Stimulated activated CD4-positive, alpha-beta T cell treated with anti-CD3 and anti-CD28 coated beads, Interleukin-15, amount 100 ng/mL, for 24 hours (primary cell): Measurements from ENCODE around the gene LRP5.

Experiments
- DNase-seq: peaks from one replicate; pipeline ENCODE4 v3.0.0-alpha.2; 2020

Gene LRP5

DNA sequence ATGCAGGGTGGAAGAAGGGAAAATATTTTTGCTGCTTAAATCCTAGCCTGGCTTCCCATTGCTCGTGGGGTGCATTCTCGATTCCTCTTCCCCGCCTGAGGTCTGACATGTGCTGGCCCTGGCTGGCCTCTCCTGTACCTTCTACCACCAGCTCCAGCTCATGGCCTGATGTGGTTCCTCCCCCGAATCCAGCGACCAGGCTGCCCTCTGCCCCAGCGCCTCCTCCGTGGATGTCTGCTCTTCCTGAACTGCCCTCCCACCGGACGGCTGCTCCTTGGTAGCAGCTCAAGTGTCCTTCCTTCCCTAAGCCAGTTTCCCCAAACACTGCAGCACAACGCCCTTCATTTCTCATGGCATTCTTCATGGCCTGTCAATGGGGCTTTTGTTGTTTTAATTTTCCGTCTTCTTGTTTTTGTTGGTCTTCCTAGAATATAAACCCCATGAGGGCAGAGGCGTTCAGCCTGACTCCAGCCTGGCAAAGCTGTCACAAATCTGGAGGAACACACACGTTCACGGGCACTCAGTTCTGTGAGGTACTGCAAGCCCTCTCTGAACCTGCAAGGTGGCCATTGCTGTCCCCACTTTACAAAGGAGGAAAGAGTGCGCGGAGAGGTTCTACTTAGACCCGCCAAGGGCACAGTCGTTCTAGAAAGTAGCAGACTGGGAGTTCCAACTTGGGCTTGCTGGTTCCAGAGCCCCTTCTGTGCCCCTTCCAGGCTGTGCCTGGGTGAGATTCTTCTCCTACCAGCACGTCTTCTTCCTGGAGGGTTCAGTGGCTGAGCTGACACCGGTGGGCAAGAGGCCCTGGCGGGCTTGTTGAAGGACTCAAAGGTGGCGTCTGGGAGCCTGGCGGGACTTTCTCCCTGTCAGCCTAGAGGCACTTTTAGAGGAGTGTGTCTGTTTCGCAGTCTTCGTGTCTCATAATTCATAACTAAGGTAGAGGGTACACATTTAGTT is 953 bp upstream of the LRP5 start:
- DNase-seq, result no peak

GRCh38 chr11:68312780-68313573 is 586 bp downstream of the LRP5 start:
- peak; percentile 54 for DNase-seq

- peak; percentile 21 for DNase-seq
Observed at GRCh38 chr11:68313574-68314202, 1.3 kb downstream of the LRP5 start.

DNA sequence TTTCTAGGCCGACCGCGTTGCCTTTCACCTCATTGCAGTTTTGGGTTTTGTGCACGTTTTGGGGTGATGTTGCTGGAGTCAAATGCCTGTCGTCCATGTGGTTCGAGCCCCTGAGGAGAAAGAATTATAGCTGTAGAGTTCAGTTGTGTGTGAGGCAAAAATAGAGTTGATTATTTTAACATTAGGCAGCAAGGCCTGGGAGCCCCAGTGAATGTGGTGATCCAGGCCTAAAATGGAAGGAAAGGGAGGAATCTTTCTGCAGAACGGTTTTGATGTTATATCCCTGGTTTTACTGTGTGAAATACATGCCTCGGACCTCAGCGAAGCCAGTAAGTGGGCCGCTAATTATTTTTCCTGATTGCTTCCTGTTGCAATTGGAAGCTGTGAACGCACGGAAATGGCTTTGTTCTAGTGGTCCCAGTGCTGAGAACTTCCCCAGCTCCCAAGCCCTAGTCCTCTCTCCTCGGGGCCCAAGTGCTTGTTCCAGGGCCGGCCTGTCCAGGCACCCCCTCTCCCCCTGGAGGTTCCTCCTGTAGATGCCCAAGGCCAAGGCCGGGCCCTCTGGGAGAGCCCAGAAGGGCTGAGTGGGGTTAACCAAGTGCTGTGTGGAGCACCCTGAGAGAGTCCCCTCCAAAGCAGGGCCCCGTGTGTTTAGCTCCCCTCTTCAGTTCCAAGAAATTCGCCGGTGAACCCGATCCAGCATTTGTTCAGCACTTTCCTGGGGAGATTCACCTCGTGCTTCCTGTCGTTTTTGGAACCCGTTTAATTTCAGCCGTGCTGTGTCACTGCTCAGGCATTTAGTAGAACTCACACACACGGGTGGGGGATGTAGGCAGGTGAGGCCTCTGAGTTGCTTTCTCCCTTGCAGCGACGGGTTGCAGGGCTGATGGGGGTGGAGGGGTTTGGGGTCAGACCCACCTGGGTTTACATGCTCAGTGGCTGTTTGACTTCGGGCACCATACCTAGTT is 2.1 kb downstream of the LRP5 start:
- no peak for DNase-seq

GRCh38 chr11:68315171-68315920 is 3.0 kb downstream of the LRP5 start:
- no peak for DNase-seq

GRCh38 chr11:68317147-68317785 is 4.9 kb downstream of the LRP5 start:
- no peak for DNase-seq

GRCh38 chr11:68321293-68322051 is 9.1 kb downstream of the LRP5 start:
- no peak for DNase-seq

GRCh38 chr11:68322052-68322430 is 9.7 kb downstream of the LRP5 start:
- DNase-seq, result no peak

- DNase-seq, result no peak
Observed at GRCh38 chr11:68324241-68324640, 11.8 kb downstream of the LRP5 start.

- no peak for DNase-seq
Observed at GRCh38 chr11:68324695-68325094, 12.3 kb downstream of the LRP5 start.

- DNase-seq, result no peak
Observed at GRCh38 chr11:68325183-68325906, 13.0 kb downstream of the LRP5 start.

DNA sequence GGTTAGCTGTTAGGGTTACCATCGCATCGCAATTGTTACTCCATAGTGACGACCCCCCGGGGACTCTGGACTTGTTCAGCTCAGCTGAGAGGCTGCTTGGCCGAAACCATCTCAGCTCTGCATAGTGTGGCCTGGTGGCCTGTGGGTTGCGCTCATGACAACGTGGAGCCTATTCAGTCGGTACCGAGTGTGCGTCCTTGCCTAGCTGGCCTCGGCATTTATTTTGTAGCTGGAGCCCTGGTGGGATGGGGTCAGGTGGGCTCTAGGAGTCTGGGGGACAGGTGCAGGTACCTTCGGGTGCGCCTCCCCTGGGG is 13.5 kb downstream of the LRP5 start:
- no peak for DNase-seq

DNA sequence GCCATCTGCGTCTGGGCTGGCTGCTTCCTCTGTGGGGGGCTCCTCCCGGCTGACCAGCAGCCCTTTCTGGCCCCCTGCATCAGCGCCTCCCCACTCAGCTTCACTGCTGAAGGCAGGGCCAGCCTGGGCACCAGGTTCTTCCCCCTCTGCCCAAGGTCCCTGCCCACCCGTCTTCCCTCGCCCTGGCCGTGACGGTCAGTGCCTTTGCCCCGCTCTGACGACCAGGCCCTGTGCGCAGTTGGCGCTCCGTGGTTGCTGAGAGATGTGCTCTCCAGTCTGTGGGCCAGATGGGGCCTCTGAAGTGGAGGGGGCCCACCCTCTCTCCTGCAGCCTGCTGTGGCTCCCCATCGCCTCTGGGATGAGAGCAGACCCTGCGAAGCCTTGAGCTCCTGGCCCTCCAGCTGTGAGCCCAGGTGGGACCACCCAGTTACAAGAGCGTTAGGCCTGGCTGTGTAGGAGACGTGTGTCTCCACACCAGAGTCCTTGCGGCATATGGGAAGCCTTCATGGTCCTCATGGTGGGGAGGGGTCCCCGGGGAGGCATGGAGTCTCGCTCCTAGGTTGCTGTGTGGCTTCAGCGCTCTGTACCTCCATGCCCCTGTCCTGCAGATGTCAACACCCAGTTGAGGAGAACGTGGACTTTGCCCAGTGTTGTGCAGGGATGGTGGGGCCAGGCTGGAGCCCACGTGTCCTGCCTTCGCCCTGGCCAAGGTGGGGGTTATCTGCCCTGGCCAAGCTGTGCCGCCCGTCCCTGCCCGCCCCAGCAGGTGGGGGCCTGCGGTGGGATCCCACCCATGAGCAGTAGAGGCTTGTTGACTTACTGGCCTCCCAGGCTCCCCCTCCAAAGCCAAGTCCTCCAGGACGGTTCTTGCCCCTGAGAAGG is 14.2 kb downstream of the LRP5 start:
- no peak for DNase-seq

GRCh38 chr11:68327586-68328370 is 15.4 kb downstream of the LRP5 start:
- DNase-seq, result no peak

DNA sequence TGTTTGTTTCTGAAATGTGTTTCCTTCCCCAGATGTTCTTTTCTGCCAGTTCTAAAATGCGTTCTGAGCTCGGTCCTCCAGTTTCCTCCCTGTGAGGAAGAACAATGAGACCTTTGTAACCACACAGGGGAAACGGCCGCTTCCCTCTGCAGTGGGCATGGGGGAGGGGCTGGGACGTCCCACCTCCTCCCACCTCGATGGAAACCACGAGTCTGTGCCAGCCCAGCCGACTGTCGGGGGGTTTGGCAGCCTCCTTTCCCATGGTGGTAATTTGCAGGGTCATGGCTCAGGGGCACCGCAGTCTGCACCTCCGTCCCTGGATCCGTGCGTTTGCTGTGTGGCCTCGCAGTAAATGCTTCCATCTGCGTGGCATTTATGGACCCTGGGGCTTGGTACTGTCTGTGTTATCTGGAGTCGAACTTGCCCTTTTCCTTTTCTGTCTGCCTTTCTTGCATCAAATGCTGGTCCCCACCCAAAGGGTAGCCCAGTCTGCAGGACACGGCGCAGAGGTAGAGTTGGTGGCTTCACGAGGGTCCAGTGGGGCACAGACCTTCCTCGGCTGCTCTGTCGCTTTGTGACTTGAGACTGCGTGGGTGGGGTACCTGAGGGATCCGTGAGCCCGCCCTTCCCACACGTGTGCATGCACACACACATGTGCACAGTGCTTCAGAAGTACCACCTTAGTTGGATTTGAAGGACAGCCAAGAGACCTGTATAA is 16.1 kb downstream of the LRP5 start:
- peak; percentile 32 for DNase-seq

DNA sequence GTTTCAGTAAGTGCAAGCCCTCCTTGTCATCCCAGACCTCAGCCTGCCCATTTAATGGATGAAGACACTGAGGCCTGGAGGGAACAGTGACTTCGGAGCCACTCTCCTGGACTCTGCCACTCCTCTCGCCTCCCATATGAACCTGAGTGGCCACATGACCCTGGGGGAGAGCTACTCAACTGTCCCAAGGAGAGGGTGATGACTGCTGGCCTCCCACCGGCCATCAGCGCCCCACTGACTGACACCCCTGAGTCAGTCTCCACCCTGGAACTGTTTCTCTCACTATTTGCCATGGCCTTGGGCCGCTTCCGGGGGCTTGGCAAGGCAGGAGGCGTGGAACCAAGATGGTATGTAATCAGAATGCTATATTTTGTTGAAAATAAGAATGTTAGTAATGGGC is 17.1 kb downstream of the LRP5 start:
- no peak for DNase-seq
